Mammary epithelial cell (primary cell): ENCODE results near the gene OTUB2.

ENCODE experiments used
- EZH2 ChIP-seq: IDR thresholded peaks from 2 replicates; pipeline ENCODE4 v1.6.1; 2012; ENCODE audit warnings: low read length, inconsistent platforms, borderline replicate concordance
- TF ChIP-seq, protein P1 (sequence below), 2 donors: IDR thresholded peaks in 1 of 2; conservative IDR thresholded peaks in 1 of 2; 2 replicates each; pipeline ENCODE4 v1.5.1; 2011 to 2012; ENCODE audit warnings: inconsistent platforms in 2 of 2, low read length in 2 of 2, mild to moderate bottlenecking in 2 of 2, control low read depth in 1 of 2, low read depth in 1 of 2; ENCODE audit not compliant: insufficient read depth in 1 of 2; ENCODE audit errors: extremely low read depth in 1 of 2

DNA sequence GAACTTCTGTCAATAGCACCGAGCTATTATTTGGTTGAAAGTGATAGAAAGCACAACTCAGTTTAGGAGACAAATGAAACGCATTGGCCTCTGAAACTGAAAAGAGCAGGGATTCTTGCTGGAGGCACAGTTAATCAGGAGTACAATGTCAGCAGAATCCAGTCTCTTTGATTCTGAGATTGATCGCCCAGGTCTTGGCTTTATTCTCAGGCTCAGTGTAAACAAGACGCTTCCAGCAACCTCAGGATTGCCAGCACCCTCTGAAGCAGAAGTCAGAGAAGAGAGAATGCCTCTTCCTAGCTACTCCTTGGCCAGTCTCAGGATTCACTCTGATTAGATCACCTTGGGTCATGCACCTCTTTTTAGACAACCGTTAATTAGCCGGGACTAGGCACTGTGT is 11.8 kb upstream of the OTUB2 start:
- TF ChIP-seq, protein P1, sequence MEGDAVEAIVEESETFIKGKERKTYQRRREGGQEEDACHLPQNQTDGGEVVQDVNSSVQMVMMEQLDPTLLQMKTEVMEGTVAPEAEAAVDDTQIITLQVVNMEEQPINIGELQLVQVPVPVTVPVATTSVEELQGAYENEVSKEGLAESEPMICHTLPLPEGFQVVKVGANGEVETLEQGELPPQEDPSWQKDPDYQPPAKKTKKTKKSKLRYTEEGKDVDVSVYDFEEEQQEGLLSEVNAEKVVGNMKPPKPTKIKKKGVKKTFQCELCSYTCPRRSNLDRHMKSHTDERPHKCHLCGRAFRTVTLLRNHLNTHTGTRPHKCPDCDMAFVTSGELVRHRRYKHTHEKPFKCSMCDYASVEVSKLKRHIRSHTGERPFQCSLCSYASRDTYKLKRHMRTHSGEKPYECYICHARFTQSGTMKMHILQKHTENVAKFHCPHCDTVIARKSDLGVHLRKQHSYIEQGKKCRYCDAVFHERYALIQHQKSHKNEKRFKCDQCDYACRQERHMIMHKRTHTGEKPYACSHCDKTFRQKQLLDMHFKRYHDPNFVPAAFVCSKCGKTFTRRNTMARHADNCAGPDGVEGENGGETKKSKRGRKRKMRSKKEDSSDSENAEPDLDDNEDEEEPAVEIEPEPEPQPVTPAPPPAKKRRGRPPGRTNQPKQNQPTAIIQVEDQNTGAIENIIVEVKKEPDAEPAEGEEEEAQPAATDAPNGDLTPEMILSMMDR (conservative IDR thresholded peaks at IDR 0.05 in 1 of 2, IDR thresholded peaks at IDR 0.05 in 1 of 2; ENCODE audit: extremely low read depth in 1 of 2, insufficient read depth in 1 of 2, low read depth in 1 of 2, low read length in 2 of 2) = no peak
- TF ChIP-seq EZH2 = no peak
